ENCODE results near the gene SPRR4.

Gene SPRR4

DNA sequence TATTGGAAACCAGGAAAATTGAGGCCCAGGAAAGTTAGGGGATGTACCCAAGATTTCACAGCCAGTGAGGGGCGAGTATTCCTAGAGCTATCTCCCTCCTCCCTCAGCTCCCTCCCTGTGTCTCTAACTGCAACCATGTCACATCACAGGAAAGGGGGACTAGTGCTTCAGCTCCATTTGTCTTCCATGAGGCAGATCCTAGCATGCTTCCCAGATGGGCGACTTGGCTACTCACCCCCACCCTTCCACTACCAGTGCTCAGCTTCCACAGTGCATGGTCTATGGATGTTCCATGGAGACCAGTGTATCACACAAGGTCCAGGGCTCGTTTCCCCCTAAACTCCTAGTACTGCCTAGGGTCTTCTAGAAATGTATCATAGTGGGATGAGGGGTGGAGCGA is 4.6 kb upstream of the SPRR4 start:
- Histone ChIP-seq H3K27ac (ENCODE audit: low read depth, low read length, poor library complexity, severe bottlenecking) (no peak overlapping the region), H3K27me3 (ENCODE audit: insufficient read depth, low read length) (no peaks in the 10 kb centered on the region), H3K9me3 (ENCODE audit: low read length) (no peaks in the 10 kb centered on the region), H3K36me3 (ENCODE audit: insufficient read depth, low read length) (no peaks in the 10 kb centered on the region), H3F3A (ENCODE audit: insufficient read depth, low read length) (no peaks in the 10 kb centered on the region), H3K79me2 (ENCODE audit: insufficient read depth, low read length) (no peaks in the 10 kb centered on the region), H2AFZ (ENCODE audit: low read length) (no peak overlapping the region), H3K9me2 (ENCODE audit: low read depth, low read length) (no peaks in the 10 kb centered on the region), H4K20me1 (ENCODE audit: insufficient read depth, low read length) (no peaks in the 10 kb centered on the region), H3K9ac (ENCODE audit: low read length) (no peak overlapping the region), H3K4me3 (ENCODE audit: low read depth, low read length, poor library complexity, severe bottlenecking) (no peak overlapping the region), H3K4me2 (ENCODE audit: low read length) (no peak overlapping the region), H3K4me1 (ENCODE audit: insufficient read depth, low read length, severe bottlenecking) (no peaks in the 10 kb centered on the region)
- TF ChIP-seq CTCF (IDR thresholded peaks at IDR 0.05; ENCODE audit: low read length) (no peak), EZH2 (IDR thresholded peaks at IDR 0.05; ENCODE audit: borderline replicate concordance, low read length) (no peak)

- H3K4me3 ChIP-seq (ENCODE audit: low read depth, low read length, poor library complexity, severe bottlenecking): no peak overlapping the region
- no peak overlapping the region for H2AFZ ChIP-seq (ENCODE audit: low read length)
- TF ChIP-seq EZH2 (IDR thresholded peaks at IDR 0.05; ENCODE audit: borderline replicate concordance, low read length) (no peak), CTCF (IDR thresholded peaks at IDR 0.05; ENCODE audit: low read length) (no peak)
- no peaks in the 10 kb centered on the region for H3K9me2 ChIP-seq (ENCODE audit: low read depth, low read length)
- no peaks in the 10 kb centered on the region for H3F3A ChIP-seq (ENCODE audit: insufficient read depth, low read length)
- H3K4me2 ChIP-seq (ENCODE audit: low read length): no peak overlapping the region
- H3K36me3 ChIP-seq (ENCODE audit: insufficient read depth, low read length): no peaks in the 10 kb centered on the region
- H3K27me3 ChIP-seq (ENCODE audit: insufficient read depth, low read length): no peaks in the 10 kb centered on the region
- H4K20me1 ChIP-seq (ENCODE audit: insufficient read depth, low read length): no peaks in the 10 kb centered on the region
- no peaks in the 10 kb centered on the region for H3K9me3 ChIP-seq (ENCODE audit: low read length)
- H3K9ac ChIP-seq (ENCODE audit: low read length): no peak overlapping the region
- no peaks in the 10 kb centered on the region for H3K79me2 ChIP-seq (ENCODE audit: insufficient read depth, low read length)
- H3K4me1 ChIP-seq (ENCODE audit: insufficient read depth, low read length, severe bottlenecking): no peaks in the 10 kb centered on the region
- H3K27ac ChIP-seq (ENCODE audit: low read depth, low read length, poor library complexity, severe bottlenecking): no peak overlapping the region
Measured at GRCh38 chr1:152967201-152967600, 3.2 kb upstream of the SPRR4 start.

DNA sequence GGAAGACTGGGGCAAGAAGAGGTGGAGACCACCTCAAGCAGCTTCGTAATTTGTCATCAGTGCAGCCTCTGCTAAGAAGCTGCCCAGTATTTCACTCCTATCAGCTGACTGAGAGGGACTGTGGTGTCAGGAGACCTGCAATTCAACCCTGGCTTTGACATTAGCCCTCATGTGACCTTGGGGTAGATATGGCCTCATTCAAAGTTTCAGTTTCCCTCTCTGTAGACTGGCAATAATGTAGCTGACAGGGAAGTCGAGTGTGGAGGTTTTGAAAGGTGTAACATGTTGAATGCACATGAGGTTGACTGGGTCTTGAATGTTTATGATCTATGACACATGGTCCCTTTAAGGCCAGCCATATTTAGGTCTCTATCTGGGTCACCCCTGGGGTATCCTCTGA is 2.2 kb upstream of the SPRR4 start:
- Histone ChIP-seq H3K27me3 (ENCODE audit: insufficient read depth, low read length) (no peaks in the 10 kb centered on the region), H2AFZ (ENCODE audit: low read length) (no peak overlapping the region), H3F3A (ENCODE audit: insufficient read depth, low read length) (no peaks in the 10 kb centered on the region), H3K4me1 (ENCODE audit: insufficient read depth, low read length, severe bottlenecking) (no peaks in the 10 kb centered on the region), H3K4me2 (ENCODE audit: low read length) (no peak overlapping the region), H3K9me3 (ENCODE audit: low read length) (no peaks in the 10 kb centered on the region), H3K4me3 (ENCODE audit: low read depth, low read length, poor library complexity, severe bottlenecking) (no peak overlapping the region), H3K36me3 (ENCODE audit: insufficient read depth, low read length) (no peaks in the 10 kb centered on the region), H3K27ac (ENCODE audit: low read depth, low read length, poor library complexity, severe bottlenecking) (no peak overlapping the region), H3K9me2 (ENCODE audit: low read depth, low read length) (no peaks in the 10 kb centered on the region), H3K9ac (ENCODE audit: low read length) (no peak overlapping the region), H4K20me1 (ENCODE audit: insufficient read depth, low read length) (no peaks in the 10 kb centered on the region), H3K79me2 (ENCODE audit: insufficient read depth, low read length) (no peaks in the 10 kb centered on the region)
- no peak for TF ChIP-seq CTCF (IDR thresholded peaks at IDR 0.05; ENCODE audit: low read length)
- no peak for TF ChIP-seq EZH2 (IDR thresholded peaks at IDR 0.05; ENCODE audit: borderline replicate concordance, low read length)

All from OCI-LY1 (cell line).